Colonic mucosa (tissue), 4 donors: ENCODE data around the gene COQ9. TPM values are rescaled to one million over a fixed set of nuclear protein-coding genes. Genes with fewer than 3 reads are reported as not detected.

Experiments
- DNase-seq: peaks from one replicate; pipeline ENCODE4 v3.0.0-alpha.2; 2020
- H3K27ac ChIP-seq: fragments of 200-600 bp; one replicate; pipeline ENCODE4 v1.8.0; 2021
- H3K27me3 ChIP-seq: fragments of 200-600 bp; one replicate; pipeline ENCODE4 v1.8.0; 2021
- H3K36me3 ChIP-seq: fragments of 200-600 bp; one replicate; pipeline ENCODE4 v1.8.0; 2021
- H3K4me1 ChIP-seq: fragments of 200-600 bp; one replicate; pipeline ENCODE4 v1.8.0; 2021; ENCODE audit warnings: mild to moderate bottlenecking
- H3K4me3 ChIP-seq: fragments of 200-600 bp; one replicate; pipeline ENCODE4 v1.8.0; 2021
- H3K9ac ChIP-seq, 2 donors: one replicate each; pipeline ENCODE4 v1.7.0; 2013; ENCODE audit warnings: control low read depth in 2 of 2, low read depth in 2 of 2, low read length in 2 of 2
- H3K9me3 ChIP-seq: fragments of 200-600 bp; one replicate; pipeline ENCODE4 v1.8.0; 2021
- CTCF ChIP-seq: fragments of 200-600 bp; IDR thresholded peaks from one replicate; pipeline ENCODE4 v1.8.0; 2022; ENCODE audit warnings: antibody characterized with exemption, mild to moderate bottlenecking
- intact Hi-C: fragments of 100-400 bp; cut with DNase I; formaldehyde crosslinking; loops from one replicate; pipeline ENCODE4 v1.14.1; 2022
- total RNA-seq, 2 donors: library from RNA; stranded (reverse); fragmentation: NEBNext Ultra II Directional in 1 of 2; extraction: Animal tissue kit (Norgen Biotek cat#: 25700) in 1 of 2; gene quantifications; one replicate each; pipeline ENCODE4 v1.2.1, GENCODE V29; 2021
- donor health status: healthy.
- donor health status: DM: no; HTN: no; CAD: no.
- donor health status: DM: no; HTN: no; CAD: no.

Gene COQ9
- total RNA-seq, 2 donors from 2014 or later = 104 to 125 TPM

GRCh38 chr16:57411362-57411976, 35.8 kb upstream of the COQ9 start:
- no peaks in the 10 kb centered on the region for H3K36me3 ChIP-seq

GRCh38 chr16:57412584-57412983, 34.7 kb upstream of the COQ9 start:
- H3K27me3 ChIP-seq = no peaks in the 10 kb centered on the region
- H3K4me3 ChIP-seq = no peak overlapping the region
- H3K4me1 ChIP-seq = no peaks in the 10 kb centered on the region
- no peak for TF ChIP-seq CTCF
- DNase-seq = no peak
- H3K27ac ChIP-seq = no peak overlapping the region
- H3K9ac ChIP-seq = no peak overlapping the region
- intact Hi-C loops = no loop called here
- H3K9me3 ChIP-seq = no peaks in the 10 kb centered on the region
- no peaks in the 10 kb centered on the region for H3K36me3 ChIP-seq

More at GRCh38 chr16:57411362-57411976, 35.8 kb upstream of the COQ9 start:
- H3K4me3 ChIP-seq = no peak overlapping the region
- no peaks in the 10 kb centered on the region for H3K9me3 ChIP-seq
- intact Hi-C loops = no loop called here
- no peak for TF ChIP-seq CTCF
- H3K9ac ChIP-seq = no peak overlapping the region
- H3K4me1 ChIP-seq = no peaks in the 10 kb centered on the region
- no peaks in the 10 kb centered on the region for H3K27me3 ChIP-seq
- no peak for DNase-seq
- H3K27ac ChIP-seq = no peak overlapping the region

- no peaks in the 10 kb centered on the region for H3K4me1 ChIP-seq
- no peak for DNase-seq
- H3K27ac ChIP-seq = no peak overlapping the region
- H3K9ac ChIP-seq = no peak overlapping the region
- no peak for TF ChIP-seq CTCF
- intact Hi-C loops = no loop called here
- no peaks in the 10 kb centered on the region for H3K36me3 ChIP-seq
- no peaks in the 10 kb centered on the region for H3K27me3 ChIP-seq
- H3K9me3 ChIP-seq = no peaks in the 10 kb centered on the region
- no peak overlapping the region for H3K4me3 ChIP-seq
Observed at GRCh38 chr16:57413301-57413730, 34.0 kb upstream of the COQ9 start.

- Histone ChIP-seq H3K9me3 (no peaks in the 10 kb centered on the region), H3K4me3 (no peak overlapping the region), H3K27ac (no peak overlapping the region), H3K9ac (no peak overlapping the region), H3K36me3 (no peaks in the 10 kb centered on the region), H3K27me3 (no peaks in the 10 kb centered on the region), H3K4me1 (no peaks in the 10 kb centered on the region)
- DNase-seq = no peak
- intact Hi-C loops = no loop called here
- no peak for TF ChIP-seq CTCF
Observed at GRCh38 chr16:57413733-57414132, 33.5 kb upstream of the COQ9 start.

- no peak overlapping the region for H3K4me3 ChIP-seq
- H3K9me3 ChIP-seq = no peaks in the 10 kb centered on the region
- H3K4me1 ChIP-seq = no peaks in the 10 kb centered on the region
- H3K27ac ChIP-seq = no peak overlapping the region
- intact Hi-C loops = no loop called here
- peak overlapping the region in 1 of 2 donors; percentile 56 for H3K9ac ChIP-seq
- no peak for DNase-seq
- no peak for TF ChIP-seq CTCF
- no peaks in the 10 kb centered on the region for H3K36me3 ChIP-seq
- no peaks in the 10 kb centered on the region for H3K27me3 ChIP-seq
Observed at GRCh38 chr16:57416084-57416483, 31.2 kb upstream of the COQ9 start.
